ENCODE measurements around the gene SCG2.

GRCh38 chr2:223613017-223613950, 11.1 kb upstream of the SCG2 start:
- TF ChIP-seq EZH2 (IDR thresholded peaks at IDR 0.05) (no peak), POLR2AphosphoS5 (IDR thresholded peaks at IDR 0.05; ENCODE audit: borderline replicate concordance, low read depth, low read length) (0 out of 2 replicates have a peak, but pooled peaks have one; percentile 34), FOXP2 (optimal IDR thresholded peaks at IDR 0.05; ENCODE audit: control extremely low read depth, extremely low read length, insufficient read depth) (no peak)
